Measurements from ENCODE around the gene TAF3.

TAF3 gene

GRCh38 chr10:8061274-8062211 is 243.2 kb downstream of the TAF3 start:
- DNase-seq = peak; percentile 40

GRCh38 chr10:8063128-8063908 is 245.0 kb downstream of the TAF3 start:
- DNase-seq = no peak

- no peak for DNase-seq
Measured at GRCh38 chr10:8063935-8064334, 245.6 kb downstream of the TAF3 start.

GRCh38 chr10:8064436-8064835 is 246.1 kb downstream of the TAF3 start:
- DNase-seq = no peak

GRCh38 chr10:8065651-8066050 is 247.3 kb downstream of the TAF3 start:
- no peak for DNase-seq

GRCh38 chr10:8066124-8066523 is 247.8 kb downstream of the TAF3 start:
- DNase-seq = no peak
